Measurements from ENCODE around the gene CDH13. TPM values are rescaled to one million over a fixed set of nuclear protein-coding genes. Genes with fewer than 3 reads are reported as not detected.

Gene CDH13
- total and polyA plus RNA-seq, 2 experiments from 2014 or later, result 1.2 to 1.5 TPM

DNA sequence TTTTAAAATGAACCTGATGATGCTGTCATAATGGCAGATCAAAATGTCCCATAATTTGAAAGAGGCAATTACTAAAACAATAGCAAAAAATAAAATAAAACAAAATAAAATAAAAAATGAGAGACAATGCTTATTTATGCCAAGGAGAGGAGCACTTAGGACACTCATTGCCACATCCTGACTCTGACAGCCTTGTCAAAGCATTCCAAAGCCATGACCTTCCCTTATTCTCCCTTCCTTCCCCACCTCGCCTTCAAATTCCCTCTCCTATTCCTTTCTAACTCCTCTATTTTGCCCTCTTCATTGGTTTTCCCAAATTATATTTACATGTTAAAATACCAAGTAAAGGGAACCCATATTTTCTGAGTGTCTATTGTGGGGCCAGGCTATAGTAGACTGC, 220.0 kb downstream of the CDH13 start:
- no peak overlapping the region for H3K4me3 ChIP-seq
- no peaks in the 10 kb centered on the region for H3K27me3 ChIP-seq
- no peaks in the 10 kb centered on the region for H3K9me2 ChIP-seq (replicated peaks; ENCODE audit: insufficient read depth)
- 97% methylated on average over 1 of the region's 1 CpG for WGBS (ENCODE audit: low lambda C conversion rate, missing lambda C conversion rate)
- H3K79me2 ChIP-seq, result no peaks in the 10 kb centered on the region
- no peaks in the 10 kb centered on the region for H4K20me1 ChIP-seq (ENCODE audit: insufficient read depth, poor library complexity, severe bottlenecking)
- H3K36me3 ChIP-seq (replicated peaks; ENCODE audit: insufficient read depth, low read depth), result no peaks in the 10 kb centered on the region
- TF ChIP-seq, protein P1, sequence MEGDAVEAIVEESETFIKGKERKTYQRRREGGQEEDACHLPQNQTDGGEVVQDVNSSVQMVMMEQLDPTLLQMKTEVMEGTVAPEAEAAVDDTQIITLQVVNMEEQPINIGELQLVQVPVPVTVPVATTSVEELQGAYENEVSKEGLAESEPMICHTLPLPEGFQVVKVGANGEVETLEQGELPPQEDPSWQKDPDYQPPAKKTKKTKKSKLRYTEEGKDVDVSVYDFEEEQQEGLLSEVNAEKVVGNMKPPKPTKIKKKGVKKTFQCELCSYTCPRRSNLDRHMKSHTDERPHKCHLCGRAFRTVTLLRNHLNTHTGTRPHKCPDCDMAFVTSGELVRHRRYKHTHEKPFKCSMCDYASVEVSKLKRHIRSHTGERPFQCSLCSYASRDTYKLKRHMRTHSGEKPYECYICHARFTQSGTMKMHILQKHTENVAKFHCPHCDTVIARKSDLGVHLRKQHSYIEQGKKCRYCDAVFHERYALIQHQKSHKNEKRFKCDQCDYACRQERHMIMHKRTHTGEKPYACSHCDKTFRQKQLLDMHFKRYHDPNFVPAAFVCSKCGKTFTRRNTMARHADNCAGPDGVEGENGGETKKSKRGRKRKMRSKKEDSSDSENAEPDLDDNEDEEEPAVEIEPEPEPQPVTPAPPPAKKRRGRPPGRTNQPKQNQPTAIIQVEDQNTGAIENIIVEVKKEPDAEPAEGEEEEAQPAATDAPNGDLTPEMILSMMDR (IDR thresholded peaks at IDR 0.05; ENCODE audit: poor library complexity), result no peak
- TF ChIP-seq EZH2phosphoT487 (IDR thresholded peaks at IDR 0.05; ENCODE audit: low read depth, severe bottlenecking, unreplicated experiment) (no peak), EZH2 (IDR thresholded peaks at IDR 0.05; ENCODE audit: borderline replicate concordance) (no peak)
- no peak overlapping the region for H3K27ac ChIP-seq
- no peaks in the 10 kb centered on the region for H3K9me3 ChIP-seq (ENCODE audit: low read depth)
- H2AFZ ChIP-seq, result no peak overlapping the region
- H3K4me2 ChIP-seq, result no peak overlapping the region
- no peak for DNase-seq (ENCODE audit: low spot score)
- no peaks in the 10 kb centered on the region for H3K4me1 ChIP-seq (ENCODE audit: insufficient read depth)

DNA sequence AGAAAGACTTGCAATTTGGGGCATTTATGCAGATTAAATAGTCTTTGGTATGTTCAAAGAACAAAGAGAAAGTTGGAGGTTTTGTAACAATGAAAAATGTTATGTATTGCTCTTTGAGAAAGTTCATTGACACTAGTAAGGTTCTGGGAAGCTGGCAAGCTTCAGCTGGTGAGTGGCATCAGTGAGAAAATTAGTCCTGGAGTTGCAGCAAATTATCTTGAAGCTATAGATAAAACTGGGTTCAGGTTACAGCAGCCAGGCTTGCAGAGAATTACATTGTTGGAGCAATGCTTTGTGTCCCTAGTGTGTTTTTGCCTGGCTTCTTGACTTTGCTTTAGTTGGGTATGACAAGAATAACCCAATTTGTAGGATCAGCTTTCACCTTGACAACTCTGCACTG, 221.2 kb downstream of the CDH13 start:
- no peak overlapping the region for H3K27ac ChIP-seq
- no peak overlapping the region for H3K4me2 ChIP-seq
- no peaks in the 10 kb centered on the region for H3K4me1 ChIP-seq (ENCODE audit: insufficient read depth)
- no peak overlapping the region for H3K4me3 ChIP-seq
- no peaks in the 10 kb centered on the region for H3K9me3 ChIP-seq (ENCODE audit: low read depth)
- no peaks in the 10 kb centered on the region for H3K36me3 ChIP-seq (replicated peaks; ENCODE audit: insufficient read depth, low read depth)
- no peaks in the 10 kb centered on the region for H4K20me1 ChIP-seq (ENCODE audit: insufficient read depth, poor library complexity, severe bottlenecking)
- H3K27me3 ChIP-seq, result no peaks in the 10 kb centered on the region
- H3K79me2 ChIP-seq, result no peaks in the 10 kb centered on the region
- DNase-seq (ENCODE audit: low spot score), result no peak
- H3K9me2 ChIP-seq (replicated peaks; ENCODE audit: insufficient read depth), result no peaks in the 10 kb centered on the region
- TF ChIP-seq, protein P1 (IDR thresholded peaks at IDR 0.05; ENCODE audit: poor library complexity), result no peak
- TF ChIP-seq EZH2 (IDR thresholded peaks at IDR 0.05; ENCODE audit: borderline replicate concordance) (no peak), EZH2phosphoT487 (IDR thresholded peaks at IDR 0.05; ENCODE audit: low read depth, severe bottlenecking, unreplicated experiment) (no peak)
- no peak overlapping the region for H2AFZ ChIP-seq

DNA sequence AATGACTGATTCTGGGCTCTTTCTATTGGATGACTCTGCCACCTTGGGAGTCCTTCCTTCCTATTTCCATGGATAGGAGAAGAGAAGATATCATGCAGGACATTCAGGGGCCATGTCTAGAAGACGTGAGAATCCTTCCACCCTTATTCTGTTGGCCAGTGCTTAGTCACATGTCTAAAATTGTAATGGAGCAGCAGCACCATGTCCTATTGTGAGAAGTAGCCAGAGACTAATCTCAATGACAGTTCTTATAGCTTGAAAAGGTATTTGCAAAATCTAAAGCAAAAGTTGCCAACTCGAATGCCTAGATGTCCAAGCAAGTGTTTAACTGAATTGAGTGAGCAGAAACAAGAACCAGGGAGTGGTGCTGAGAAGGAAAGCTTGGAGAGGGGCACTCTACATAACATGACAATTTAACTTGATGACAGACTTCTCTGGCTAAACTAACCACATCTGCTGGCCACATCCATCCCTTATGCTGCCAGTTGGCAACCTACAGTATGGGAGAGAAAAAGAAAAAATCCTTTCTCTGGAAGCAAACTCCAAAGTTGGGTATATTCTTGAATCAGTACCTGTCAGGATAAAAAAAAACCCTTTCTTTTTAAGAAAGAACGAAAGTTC, 225.7 kb downstream of the CDH13 start:
- WGBS (ENCODE audit: low lambda C conversion rate, missing lambda C conversion rate), result 69% methylated on average over 3 of the region's 3 CpGs
- no peak overlapping the region for H3K4me3 ChIP-seq
- no peak overlapping the region for H2AFZ ChIP-seq
- no peak for DNase-seq (ENCODE audit: low spot score)
- H3K9me3 ChIP-seq (ENCODE audit: low read depth), result no peaks in the 10 kb centered on the region
- H3K4me2 ChIP-seq, result no peak overlapping the region
- H4K20me1 ChIP-seq (ENCODE audit: insufficient read depth, poor library complexity, severe bottlenecking), result no peaks in the 10 kb centered on the region
- no peaks in the 10 kb centered on the region for H3K27me3 ChIP-seq
- H3K79me2 ChIP-seq, result no peaks in the 10 kb centered on the region
- no peaks in the 10 kb centered on the region for H3K9me2 ChIP-seq (replicated peaks; ENCODE audit: insufficient read depth)
- no peaks in the 10 kb centered on the region for H3K4me1 ChIP-seq (ENCODE audit: insufficient read depth)
- H3K36me3 ChIP-seq (replicated peaks; ENCODE audit: insufficient read depth, low read depth), result no peaks in the 10 kb centered on the region
- TF ChIP-seq, protein P1 (IDR thresholded peaks at IDR 0.05; ENCODE audit: poor library complexity), result no peak
- TF ChIP-seq EZH2phosphoT487 (IDR thresholded peaks at IDR 0.05; ENCODE audit: low read depth, severe bottlenecking, unreplicated experiment), result no peak
- no peak for TF ChIP-seq EZH2 (IDR thresholded peaks at IDR 0.05; ENCODE audit: borderline replicate concordance)
- no peak overlapping the region for H3K27ac ChIP-seq

Data from hepatocyte (in vitro differentiated cells).